ENCODE results near the gene PLCD3.

The PLCD3 gene

DNA sequence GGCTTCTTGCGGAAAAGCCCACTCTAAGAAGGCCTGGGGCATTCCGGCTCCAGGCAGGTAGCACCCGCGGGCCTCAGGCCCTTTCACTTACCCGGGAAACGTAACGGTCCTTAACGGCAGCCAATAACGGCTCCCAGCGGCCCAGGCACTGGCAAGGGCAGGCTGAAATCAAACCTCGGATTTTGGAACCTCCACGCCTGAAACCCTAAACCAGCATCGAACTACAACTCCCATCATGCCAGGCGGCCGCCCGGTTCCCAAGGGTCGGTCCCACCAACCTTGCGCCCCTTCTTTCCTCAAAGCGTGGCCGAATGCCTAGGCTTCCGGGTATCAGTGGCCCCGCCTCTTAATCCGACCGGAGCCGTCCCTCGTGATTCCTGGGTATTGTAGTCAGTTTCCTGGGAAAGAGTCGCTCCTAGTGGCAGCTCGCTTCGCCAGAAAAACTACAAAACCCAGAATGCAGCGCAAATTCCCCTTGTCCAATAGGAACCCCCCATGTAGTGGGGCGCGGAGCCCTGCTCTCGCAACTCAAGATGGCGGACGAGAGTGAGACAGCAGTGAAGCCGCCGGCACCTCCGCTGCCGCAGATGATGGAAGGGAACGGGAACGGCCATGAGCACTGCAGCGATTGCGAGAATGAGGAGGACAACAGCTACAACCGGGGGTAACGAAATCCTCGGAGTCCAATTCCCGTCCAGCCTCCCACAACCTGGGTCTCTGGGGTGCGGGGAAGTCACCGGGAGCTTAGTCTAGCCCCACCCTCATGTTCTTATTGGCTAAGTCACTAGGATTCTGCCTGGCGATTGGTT, 71.3 kb downstream of the PLCD3 start, which contains the start of gene NMT1:
NMT1 (plus strand) TSS at position 521 of the 809 bp plus-strand sequence; CDS start at position 534, 13 bp downstream.
- DNase-seq: peak; percentile 91 to 99 (median 96)

DNA sequence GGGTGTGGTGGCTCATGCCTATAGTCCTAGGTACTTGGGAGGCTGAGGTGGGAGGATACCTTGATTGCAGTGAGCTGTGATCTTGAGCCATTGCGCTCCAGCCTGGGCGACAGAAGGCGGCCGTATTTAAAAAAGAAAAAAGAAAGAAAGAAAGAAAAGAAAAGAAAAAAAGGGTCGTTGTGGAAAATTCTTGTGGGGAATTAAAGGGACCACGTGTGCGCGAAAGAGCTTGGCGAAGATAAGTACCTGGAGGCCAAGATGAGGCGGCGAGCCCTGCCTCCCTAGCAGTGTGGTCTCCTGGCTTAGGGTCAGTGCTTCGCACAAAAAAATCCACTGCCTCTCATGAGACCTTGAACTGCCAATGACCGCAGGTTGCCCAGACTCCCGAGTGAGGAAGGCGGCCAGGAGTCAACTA, 71.9 kb downstream of the PLCD3 start:
- DNase-seq: no peak
